ENCODE results near the gene SCFD2. TPM values are rescaled to one million over a fixed set of nuclear protein-coding genes. Genes with fewer than 3 reads are reported as not detected.
A peak's percentile ranks its signal among the peaks of the same experiment; 100 is the strongest.

The SCFD2 gene
- polyA plus RNA-seq, 1 of the 3 experiments (the other 2 are of a cell fraction), result 14.1 TPM

GRCh38 chr4:53361451-53361850 lies 4.4 kb downstream of the SCFD2 start:
- ChIA-PET POLR2A (no interaction called here), CTCF (no interaction called here)
- no peak overlapping the region for H2AFZ ChIP-seq (ENCODE audit: low read depth)
- no peak overlapping the region for H3K27ac ChIP-seq (ENCODE audit: low read depth in 2 of 2, low read length in 1 of 2)
- DNase-seq, result no peak
- H3K4me2 ChIP-seq, result peak overlapping the region; percentile 91
- no peaks in the 10 kb centered on the region for H3K27me3 ChIP-seq (ENCODE audit: insufficient read depth)
- WGBS (ENCODE audit: low lambda C conversion rate), result 55% methylated on average over 3 of the region's 3 CpGs
- TF ChIP-seq MXI1 (IDR thresholded peaks at IDR 0.05; ENCODE audit: low read depth, low read length), result no peak
- TF ChIP-seq FOXJ3 (CRISPR knock-in tag; IDR thresholded peaks at IDR 0.05), result no peak
- no peak for TF ChIP-seq EP300 (IDR thresholded peaks at IDR 0.05; ENCODE audit: borderline replicate concordance in 1 of 2, low read depth in 1 of 2, low read length in 1 of 2)
- no peak; the same call in 1 of the 2 replicates for TF ChIP-seq FOSL2 (IDR thresholded peaks at IDR 0.05; ENCODE audit: borderline replicate concordance, low read depth)
- TF ChIP-seq RCOR1 (IDR thresholded peaks at IDR 0.05; ENCODE audit: low read length), result no peak
- peaks cover 0 to 11% of the 10 kb centered on the region in 2 experiments; a peak in 2 of 4 replicates for H3K4me1 ChIP-seq (ENCODE audit: control insufficient read depth in 1 of 2, insufficient read depth in 2 of 2, low read depth in 1 of 2, low read length in 1 of 2)
- no peak overlapping the region for H3K9ac ChIP-seq
- H3K4me3 ChIP-seq (ENCODE audit: low read depth in 2 of 2, low read length in 1 of 2), result no peak overlapping the region
- no peaks in the 10 kb centered on the region for H3F3A ChIP-seq (replicated peaks; ENCODE audit: insufficient read depth)
- H4K20me1 ChIP-seq (ENCODE audit: insufficient read depth), result no peaks in the 10 kb centered on the region
- H3K9me3 ChIP-seq, result no peaks in the 10 kb centered on the region
- no peaks in the 10 kb centered on the region for H3K9me2 ChIP-seq
- peaks cover 77% of the 10 kb centered on the region for H3K79me2 ChIP-seq (ENCODE audit: insufficient read depth)
- peaks cover 0 to 15% of the 10 kb centered on the region in 2 experiments for H3K36me3 ChIP-seq (replicated peaks in 1 of 2; ENCODE audit: control insufficient read depth in 1 of 2, insufficient read depth in 2 of 2, low read length in 1 of 2)

- no peak for DNase-seq
- no peaks in the 10 kb centered on the region for H3F3A ChIP-seq (replicated peaks; ENCODE audit: insufficient read depth)
- no peak overlapping the region for H3K4me2 ChIP-seq
- POLR2A ChIA-PET, result no interaction called here
- no peaks in the 10 kb centered on the region for H3K9me3 ChIP-seq
- H3K79me2 ChIP-seq (ENCODE audit: insufficient read depth), result peaks cover 33% of the 10 kb centered on the region
- CTCF ChIA-PET, result interaction anchor here (0.8 kb wide), 1 partner anchor 20 kb away, joined by 3 read pairs; no protein-coding TSS in a partner anchor
- H3K36me3 ChIP-seq (replicated peaks in 1 of 2; ENCODE audit: control insufficient read depth in 1 of 2, insufficient read depth in 2 of 2, low read length in 1 of 2), result peaks cover 16 to 18% of the 10 kb centered on the region in 2 experiments
- H4K20me1 ChIP-seq (ENCODE audit: insufficient read depth), result no peaks in the 10 kb centered on the region
- TF ChIP-seq MXI1 (IDR thresholded peaks at IDR 0.05; ENCODE audit: low read depth, low read length) (no peak), CTCF (IDR thresholded peaks at IDR 0.05) (no peak), MEF2A (IDR thresholded peaks at IDR 0.05; ENCODE audit: borderline replicate concordance, low read depth) (no peak)
- no peak overlapping the region for H3K27ac ChIP-seq (ENCODE audit: low read depth in 2 of 2, low read length in 1 of 2)
- H3K4me3 ChIP-seq (ENCODE audit: low read depth in 2 of 2, low read length in 1 of 2), result no peak overlapping the region
- no peak overlapping the region for H2AFZ ChIP-seq (ENCODE audit: low read depth)
- H3K27me3 ChIP-seq (ENCODE audit: insufficient read depth), result no peaks in the 10 kb centered on the region
- no peaks in the 10 kb centered on the region; a peak in 1 of 4 replicates for H3K4me1 ChIP-seq (ENCODE audit: control insufficient read depth in 1 of 2, insufficient read depth in 2 of 2, low read depth in 1 of 2, low read length in 1 of 2)
- no peak overlapping the region for H3K9ac ChIP-seq
- no peaks in the 10 kb centered on the region for H3K9me2 ChIP-seq
These were observed 9.8 kb downstream of the SCFD2 start for GRCh38 chr4:53355930-53356521.

- H3K4me1 ChIP-seq (ENCODE audit: control insufficient read depth in 1 of 2, insufficient read depth in 2 of 2, low read depth in 1 of 2, low read length in 1 of 2), result no peaks in the 10 kb centered on the region
- no peaks in the 10 kb centered on the region for H3K27me3 ChIP-seq (ENCODE audit: insufficient read depth)
- no peaks in the 10 kb centered on the region for H3K9me2 ChIP-seq
- WGBS (ENCODE audit: low lambda C conversion rate), result 94% methylated on average over 21 of the region's 32 CpGs
- no peak for DNase-seq
- H3K4me2 ChIP-seq, result no peak overlapping the region
- H4K20me1 ChIP-seq (ENCODE audit: insufficient read depth), result no peaks in the 10 kb centered on the region
- no peak overlapping the region for H3K9ac ChIP-seq
- H3F3A ChIP-seq (replicated peaks; ENCODE audit: insufficient read depth), result no peaks in the 10 kb centered on the region
- H3K4me3 ChIP-seq (ENCODE audit: low read depth in 2 of 2, low read length in 1 of 2), result no peak overlapping the region
- H3K36me3 ChIP-seq (replicated peaks in 1 of 2; ENCODE audit: control insufficient read depth in 1 of 2, insufficient read depth in 2 of 2, low read length in 1 of 2), result peaks cover 12 to 18% of the 10 kb centered on the region in 2 experiments
- H2AFZ ChIP-seq (ENCODE audit: low read depth), result no peak overlapping the region
- CTCF ChIA-PET, result no interaction called here
- H3K79me2 ChIP-seq (ENCODE audit: insufficient read depth), result peaks cover 15% of the 10 kb centered on the region; the same call in 1 of the 2 replicates
- H3K9me3 ChIP-seq, result no peaks in the 10 kb centered on the region
- POLR2A ChIA-PET, result no interaction called here
- no peak overlapping the region for H3K27ac ChIP-seq (ENCODE audit: low read depth in 2 of 2, low read length in 1 of 2)
- TF ChIP-seq IRF3 (IDR thresholded peaks at IDR 0.05; ENCODE audit: low read depth, low read length) (no peak), NFIC (IDR thresholded peaks at IDR 0.05; ENCODE audit: borderline replicate concordance) (no peak), GATA2 (CRISPR knock-in tag; IDR thresholded peaks at IDR 0.05) (no peak), FOXM1 (IDR thresholded peaks at IDR 0.05; ENCODE audit: low read depth) (no peak), USF2 (IDR thresholded peaks at IDR 0.05; ENCODE audit: borderline replicate concordance, low read depth, low read length) (no peak), NRF1 (IDR thresholded peaks at IDR 0.05; ENCODE audit: low read depth, low read length) (no peak), CTCF (IDR thresholded peaks at IDR 0.05) (no peak)
These were observed 11.7 kb downstream of the SCFD2 start for GRCh38 chr4:53354012-53354722.
